SK-N-SH (cell line): Measurements from ENCODE around the gene ZPLD1.

Experiments used
- CHD2 ChIP-seq: fragments of 150-350 bp; IDR thresholded peaks from 2 replicates; pipeline ENCODE4 v1.6.1; 2018; ENCODE audit warnings: low read length; ENCODE audit not compliant: partially characterized antibody
- EZH2phosphoT487 ChIP-seq: fragments of 200-600 bp; sonication (generic); IDR thresholded peaks from 2 replicates; pipeline ENCODE4 v1.6.1; 2017; ENCODE audit warnings: low read depth, mixed run types, mild to moderate bottlenecking, antibody characterized with exemption, moderate library complexity, borderline replicate concordance
- GABPA ChIP-seq: IDR thresholded peaks from 2 replicates; pipeline ENCODE4 v1.4.0; 2012; ENCODE audit warnings: low read depth, mild to moderate bottlenecking
- POLR2AphosphoS5 ChIP-seq: IDR thresholded peaks from 2 replicates; pipeline ENCODE4 v1.6.1; 2012; ENCODE audit warnings: low read depth, low read length
- RAD21 ChIP-seq: IDR thresholded peaks from 2 replicates; pipeline ENCODE4 v1.6.1; 2012; ENCODE audit warnings: mild to moderate bottlenecking, low read length
- RXRA ChIP-seq: IDR thresholded peaks from 2 replicates; pipeline ENCODE4 v1.4.0; 2012; ENCODE audit warnings: low read depth, mild to moderate bottlenecking, borderline replicate concordance
- SIN3A ChIP-seq: IDR thresholded peaks from 2 replicates; pipeline ENCODE4 v1.6.1; 2012; ENCODE audit warnings: low read depth, mild to moderate bottlenecking, low read length, moderate library complexity, borderline replicate concordance
- TAF1 ChIP-seq: IDR thresholded peaks from 2 replicates; pipeline ENCODE4 v1.6.1; 2012; ENCODE audit warnings: low read depth, mild to moderate bottlenecking, low read length, moderate library complexity, borderline replicate concordance
- TF ChIP-seq, protein P1 (sequence below): fragments of 200-600 bp; sonication (generic); IDR thresholded peaks from 2 replicates; pipeline ENCODE4 v1.6.1; 2017; ENCODE audit warnings: antibody characterized with exemption, mild to moderate bottlenecking, moderate library complexity
- TF ChIP-seq, protein P2 (sequence below): IDR thresholded peaks from 2 replicates; pipeline ENCODE4; 2012

DNA sequence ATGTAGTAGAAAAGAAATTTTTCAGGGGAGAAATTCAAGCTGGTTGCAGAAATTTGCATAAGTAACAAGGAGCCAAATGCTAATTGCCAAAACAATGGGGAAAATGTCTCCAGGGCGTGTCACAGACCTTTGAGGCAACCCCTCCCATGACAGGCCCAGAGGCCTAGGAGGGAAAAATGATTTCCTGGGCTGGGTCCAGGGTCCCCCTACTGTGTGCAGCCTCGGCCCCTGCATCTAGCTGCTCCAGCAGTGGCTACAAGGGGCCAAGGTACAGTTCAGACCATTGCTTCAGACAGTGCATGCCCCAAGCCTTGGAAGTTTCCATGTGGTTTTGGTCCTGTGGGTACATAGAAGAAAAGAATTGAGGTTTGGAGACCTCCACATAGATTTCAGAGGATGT lies 70.7 kb downstream of the ZPLD1 start:
- TF ChIP-seq, protein P1, sequence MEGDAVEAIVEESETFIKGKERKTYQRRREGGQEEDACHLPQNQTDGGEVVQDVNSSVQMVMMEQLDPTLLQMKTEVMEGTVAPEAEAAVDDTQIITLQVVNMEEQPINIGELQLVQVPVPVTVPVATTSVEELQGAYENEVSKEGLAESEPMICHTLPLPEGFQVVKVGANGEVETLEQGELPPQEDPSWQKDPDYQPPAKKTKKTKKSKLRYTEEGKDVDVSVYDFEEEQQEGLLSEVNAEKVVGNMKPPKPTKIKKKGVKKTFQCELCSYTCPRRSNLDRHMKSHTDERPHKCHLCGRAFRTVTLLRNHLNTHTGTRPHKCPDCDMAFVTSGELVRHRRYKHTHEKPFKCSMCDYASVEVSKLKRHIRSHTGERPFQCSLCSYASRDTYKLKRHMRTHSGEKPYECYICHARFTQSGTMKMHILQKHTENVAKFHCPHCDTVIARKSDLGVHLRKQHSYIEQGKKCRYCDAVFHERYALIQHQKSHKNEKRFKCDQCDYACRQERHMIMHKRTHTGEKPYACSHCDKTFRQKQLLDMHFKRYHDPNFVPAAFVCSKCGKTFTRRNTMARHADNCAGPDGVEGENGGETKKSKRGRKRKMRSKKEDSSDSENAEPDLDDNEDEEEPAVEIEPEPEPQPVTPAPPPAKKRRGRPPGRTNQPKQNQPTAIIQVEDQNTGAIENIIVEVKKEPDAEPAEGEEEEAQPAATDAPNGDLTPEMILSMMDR = no peak
- no peak for TF ChIP-seq RXRA
- TF ChIP-seq TAF1 = no peak
- TF ChIP-seq EZH2phosphoT487 = no peak
- TF ChIP-seq RAD21 = no peak
- TF ChIP-seq GABPA = no peak
- no peak for TF ChIP-seq CHD2
- no peak for TF ChIP-seq POLR2AphosphoS5
- TF ChIP-seq SIN3A = no peak
- TF ChIP-seq, protein P2, sequence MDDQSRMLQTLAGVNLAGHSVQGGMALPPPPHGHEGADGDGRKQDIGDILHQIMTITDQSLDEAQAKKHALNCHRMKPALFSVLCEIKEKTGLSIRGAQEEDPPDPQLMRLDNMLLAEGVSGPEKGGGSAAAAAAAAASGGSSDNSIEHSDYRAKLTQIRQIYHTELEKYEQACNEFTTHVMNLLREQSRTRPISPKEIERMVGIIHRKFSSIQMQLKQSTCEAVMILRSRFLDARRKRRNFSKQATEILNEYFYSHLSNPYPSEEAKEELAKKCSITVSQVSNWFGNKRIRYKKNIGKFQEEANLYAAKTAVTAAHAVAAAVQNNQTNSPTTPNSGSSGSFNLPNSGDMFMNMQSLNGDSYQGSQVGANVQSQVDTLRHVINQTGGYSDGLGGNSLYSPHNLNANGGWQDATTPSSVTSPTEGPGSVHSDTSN = no peak
